Heart left ventricle (tissue), 16 donors: ENCODE data around the gene MVB12B. TPM values are rescaled to one million over a fixed set of nuclear protein-coding genes. Genes with fewer than 3 reads are reported as not detected.

ENCODE experiments used
- ATAC-seq, 4 donors: fragments of 200-7000 bp; cut with Tn5 transposase; one replicate each; pipeline ENCODE4 v1.9.1; 2020 to 2022; ENCODE audit warnings: moderate library complexity in 4 of 4, mild to moderate bottlenecking in 3 of 4, moderate number of reproducible peaks in 1 of 4
- DNase-seq, 5 donors: peaks; one replicate each; pipeline ENCODE4 v3.0.0-alpha.2; 2020
- H3K27ac ChIP-seq, 12 donors: fragments of 200-600 bp; sonication (generic) in 4 of 12; one replicate each; pipeline versions ENCODE4 v1.5.0 to v1.8.0; 2016 to 2022; ENCODE audit warnings: mild to moderate bottlenecking in 2 of 12
- H3K27me3 ChIP-seq, 9 donors: fragments of 200-600 bp; sonication (generic) in 2 of 9; one replicate each; pipeline versions ENCODE4 v1.5.1 to v1.8.0; 2016 to 2022; ENCODE audit warnings: mild to moderate bottlenecking in 3 of 9
- H3K36me3 ChIP-seq, 9 donors: fragments of 200-600 bp; sonication (generic) in 2 of 9; one replicate each; pipeline versions ENCODE4 v1.5.0 to v1.8.0; 2018 to 2022; ENCODE audit warnings: mild to moderate bottlenecking in 2 of 9
- H3K4me1 ChIP-seq, 12 donors: fragments of 200-600 bp; sonication (generic) in 4 of 12; one replicate each; pipeline versions ENCODE4 v1.5.0 to v1.8.0; 2016 to 2022; ENCODE audit warnings: mild to moderate bottlenecking in 3 of 12
- H3K4me3 ChIP-seq, 12 donors: fragments of 200-600 bp; sonication (generic) in 4 of 12; one replicate each; pipeline versions ENCODE4 v1.5.0 to v1.8.0; 2017 to 2022; ENCODE audit warnings: mild to moderate bottlenecking in 9 of 12, moderate library complexity in 4 of 12
- H3K9me3 ChIP-seq, 12 donors: fragments of 200-600 bp; sonication (generic) in 4 of 12; one replicate each; pipeline versions ENCODE4 v1.5.0 to v1.8.0; 2016 to 2022; ENCODE audit warnings: mild to moderate bottlenecking in 1 of 12
- CTCF ChIP-seq, 12 donors: fragments of 200-600 bp; sonication (generic) in 4 of 12; IDR thresholded peaks; one replicate each; pipeline versions ENCODE4 v1.5.0 to v1.8.0; 2018 to 2022; ENCODE audit warnings: antibody characterized with exemption in 12 of 12, mild to moderate bottlenecking in 5 of 12
- POLR2A ChIP-seq, 2 donors: fragments of 450-650 bp; IDR thresholded peaks; one replicate each; pipeline ENCODE4 v1.6.1; 2017; ENCODE audit warnings: antibody characterized with exemption in 2 of 2, mild to moderate bottlenecking in 2 of 2, moderate library complexity in 2 of 2
- WGBS, 4 donors: extraction: QIAGEN DNeasy Blood & Tissue Kit in 2 of 4; methylation state at CpG; one replicate each; pipeline versions ENCODE4 v1.1.5 to v1.1.7; 2013 to 2018; 5-methylcytosine and 5-hydroxymethylcytosine counted together
- intact Hi-C, 10 donors: fragments of 100-400 bp; cut with DNase I; formaldehyde crosslinking; loops; one replicate each; pipeline versions ENCODE4 v1.11.1 to v1.14.2; 2022
- polyA plus RNA-seq, 2 donors: library from polyadenylated mRNA; stranded (reverse); fragments of 200-250 nt; gene quantifications; one replicate each; pipeline ENCODE4 v1.2.3, GENCODE V29; 2013
- total RNA-seq, 9 donors: library from RNA; depleted of rRNA in 2 of 9; stranded (reverse); fragments of >200 nt in 2 of 9; fragmentation: NEBNext Ultra II Directional in 3 of 9; extraction: Animal tissue kit (Norgen Biotek cat#: 25700) in 3 of 9; gene quantifications; one replicate each; pipeline versions ENCODE4 v1.1.0 to v1.2.4, GENCODE V29; 2016 to 2023
- donor health status: ischemic (EF 13 %, LVEDD 7.1; RV severe dilation, severe dysfunction).
- donor health status: healthy with polysubstance abuse.
- donor health status: DM: no; HTN: yes; CAD: no.
- donor health status: DM: no; HTN: no; CAD: no.
- donor health status: ischemic (EF 25% LVEDD 6.9; RV normal size, moderate dysfunction).
- donor health status: ischemic (EF 25% LVEDD 5.7; RV mildly dilated, moderate dysfunction).
- donor health status: healthy.
- donor health status: DM: yes; HTN: yes; CAD: no.
- donor health status: ischemic (EF 35%, LVEDD 5.7; RV mildly dilated, moderate dysfunction).
- donor health status: nonischemic (EF 11% LVEDD 7.7; RV severe dilation, severe dysfunction).
- donor health status: DM: yes; HTN: yes; CAD: no.
- donor health status: PGD.
- donor health status: ischemic (EF 29% LVEDD 5.4; RV normal size, mild dysfunction).
- donor health status: nonischemic (EF 23%, LVEDD 6.1; RV moderate dilation, normal function).

Gene MVB12B
- total and polyA plus RNA-seq, 11 donors: 4.9 to 16.2 (median 11.0) TPM

- no peaks in the 10 kb centered on the region for H3K4me1 ChIP-seq
- H3K27me3 ChIP-seq: no peaks in the 10 kb centered on the region
- WGBS, 4 donors: 84 to 86% (median 84%) methylated on average over 13 of the region's 13 CpGs
- intact Hi-C loops: no loop called here
- TF ChIP-seq CTCF (IDR thresholded peaks at IDR 0.05): no peak
- TF ChIP-seq POLR2A (IDR thresholded peaks at IDR 0.05): no peak
- no peak for DNase-seq
- no peak for ATAC-seq
- H3K36me3 ChIP-seq: peaks cover 0 to 8% (median 0%) of the 10 kb centered on the region in 9 donors
- H3K4me3 ChIP-seq: no peak overlapping the region
- no peaks in the 10 kb centered on the region for H3K9me3 ChIP-seq
- H3K27ac ChIP-seq: no peak overlapping the region
Measured at GRCh38 chr9:126438741-126439401, 112.2 kb downstream of the MVB12B start.

GRCh38 chr9:126439402-126439765 lies 112.8 kb downstream of the MVB12B start:
- DNase-seq (no peak), ATAC-seq (no peak)
- intact Hi-C loops: no loop called here
- no peak overlapping the region for H3K4me3 ChIP-seq
- H3K4me1 ChIP-seq: no peaks in the 10 kb centered on the region
- peaks cover 0 to 8% (median 0%) of the 10 kb centered on the region in 9 donors for H3K36me3 ChIP-seq
- no peak overlapping the region for H3K27ac ChIP-seq
- TF ChIP-seq CTCF (IDR thresholded peaks at IDR 0.05): no peak
- no peak for TF ChIP-seq POLR2A (IDR thresholded peaks at IDR 0.05)
- H3K9me3 ChIP-seq: no peaks in the 10 kb centered on the region
- 89 to 90% (median 89%) methylated on average over 5 of the region's 5 CpGs for WGBS, 4 donors
- H3K27me3 ChIP-seq: no peaks in the 10 kb centered on the region

GRCh38 chr9:126439883-126440653 lies 113.4 kb downstream of the MVB12B start:
- TF ChIP-seq CTCF (IDR thresholded peaks at IDR 0.05): no peak
- no peak for TF ChIP-seq POLR2A (IDR thresholded peaks at IDR 0.05)
- WGBS, 4 donors: 87 to 91% (median 88%) methylated on average over 16 of the region's 16 CpGs
- intact Hi-C loops: no loop called here
- no peak overlapping the region for H3K27ac ChIP-seq
- peaks cover 0 to 8% (median 0%) of the 10 kb centered on the region in 9 donors for H3K36me3 ChIP-seq
- ATAC-seq: no peak
- no peaks in the 10 kb centered on the region for H3K27me3 ChIP-seq
- no peaks in the 10 kb centered on the region for H3K9me3 ChIP-seq
- H3K4me1 ChIP-seq: no peaks in the 10 kb centered on the region
- H3K4me3 ChIP-seq: no peak overlapping the region
- no peak for DNase-seq

- no peak overlapping the region for H3K4me3 ChIP-seq
- H3K27me3 ChIP-seq: no peaks in the 10 kb centered on the region
- intact Hi-C loops: no loop called here
- 90 to 95% (median 92%) methylated on average over 11 of the region's 11 CpGs for WGBS, 4 donors
- no peak for DNase-seq
- ATAC-seq: no peak
- H3K36me3 ChIP-seq: peaks cover 0 to 8% (median 0%) of the 10 kb centered on the region in 9 donors
- TF ChIP-seq POLR2A (IDR thresholded peaks at IDR 0.05) (no peak), CTCF (IDR thresholded peaks at IDR 0.05) (no peak)
- no peaks in the 10 kb centered on the region for H3K4me1 ChIP-seq
- no peak overlapping the region for H3K27ac ChIP-seq
- no peaks in the 10 kb centered on the region for H3K9me3 ChIP-seq
Measured at GRCh38 chr9:126440940-126441339, 114.3 kb downstream of the MVB12B start.
